ENCODE results near the gene SUN1. TPM values are rescaled to one million over a fixed set of nuclear protein-coding genes. Genes with fewer than 3 reads are reported as not detected.
"Not testable (repeated sequence)": the region's sequence is repeated elsewhere in the genome, so short reads cannot be mapped to it uniquely, and the experiment has no call there.

SUN1 gene
- total RNA-seq, 1 donor from 2014 or later: 207 TPM

DNA sequence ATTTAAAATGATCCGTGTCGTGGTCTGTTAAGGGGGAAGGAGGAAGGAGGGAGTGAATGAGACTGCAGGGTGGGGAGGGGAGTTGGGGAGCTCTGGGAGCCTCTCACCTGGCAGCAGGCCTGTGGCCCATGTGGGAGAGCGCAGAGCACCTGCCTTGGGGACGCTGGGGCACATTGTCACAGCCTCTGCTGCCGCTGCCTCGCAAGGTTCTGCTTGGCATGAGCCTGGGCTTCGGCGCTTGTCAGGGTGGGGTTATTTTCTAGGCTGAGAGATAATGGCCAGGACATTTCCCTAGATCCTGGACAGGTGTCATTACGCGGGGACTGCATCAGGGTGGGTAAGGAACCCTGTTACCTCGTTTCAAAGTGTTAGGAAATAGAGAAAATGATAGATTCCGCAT is 2.2 kb upstream of the SUN1 start:
- intact Hi-C loops (cut with DNase I): no loop called here

GRCh38 chr7:831596-832166 is 595 bp upstream of the SUN1 start:
- ATAC-seq: peak; percentile 86
- intact Hi-C loops (cut with DNase I): no loop called here
- no peak for DNase-seq (ENCODE audit: low spot score)

More for the DNA sequence above, 2.2 kb upstream of the SUN1 start:
- no peak for DNase-seq (ENCODE audit: low spot score)
- ATAC-seq: no peak

DNA sequence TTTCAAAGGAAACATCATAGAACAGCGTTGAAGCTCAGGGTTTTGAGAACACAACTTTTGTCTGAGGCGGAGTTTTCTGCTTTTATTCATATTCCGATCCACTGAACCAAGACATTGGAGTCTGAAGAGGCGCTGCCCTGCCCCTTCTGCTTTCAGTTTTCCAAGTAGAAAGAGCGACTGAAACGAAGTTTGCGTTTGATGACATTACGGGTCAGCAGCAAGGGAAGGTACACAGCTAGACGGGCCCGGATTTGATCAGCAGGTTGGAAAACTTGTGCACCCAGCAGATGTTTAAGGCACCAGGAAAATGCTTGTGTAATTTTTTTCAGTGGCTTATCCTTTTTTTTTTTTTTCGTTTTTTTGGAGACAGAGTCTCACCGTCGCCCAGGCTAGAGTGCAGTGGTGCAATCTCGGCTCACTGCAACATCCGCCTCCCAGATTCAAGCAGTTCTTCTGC is 720 bp downstream of the SUN1 start:
- DNase-seq (ENCODE audit: low spot score) (no peak), ATAC-seq (no peak)
- intact Hi-C loops (cut with DNase I): no loop called here

DNA sequence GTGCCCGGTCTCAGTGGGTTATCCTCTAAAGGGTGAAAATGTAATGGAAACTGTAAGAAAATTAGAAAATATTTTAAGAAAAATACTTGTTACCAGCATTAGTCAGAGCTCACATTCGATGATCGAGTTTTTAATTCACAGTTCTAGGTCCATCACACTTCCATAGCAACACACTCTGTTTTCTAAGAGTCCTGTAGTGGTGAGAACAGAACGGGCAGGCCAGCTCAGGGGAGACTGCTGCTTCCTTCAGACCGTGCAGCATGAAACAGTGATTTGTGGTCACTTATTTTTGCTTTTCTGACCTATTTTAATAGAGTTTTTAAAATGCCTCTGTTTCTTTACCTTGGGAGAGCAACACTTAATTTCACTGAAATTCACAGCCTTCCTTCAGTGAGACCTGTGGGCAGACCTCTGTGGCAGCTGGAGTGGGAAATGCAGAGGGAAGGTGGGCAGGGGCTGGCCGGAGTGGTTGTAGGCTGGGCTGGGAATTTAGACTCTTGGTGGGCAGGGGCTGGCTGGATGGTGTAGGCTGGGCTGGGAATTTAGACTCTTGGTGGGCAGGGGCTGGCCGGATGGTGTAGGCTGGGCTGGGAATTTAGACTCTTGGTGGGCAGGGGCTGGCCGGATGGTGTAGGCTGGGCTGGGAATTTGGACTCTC is 1.5 kb downstream of the SUN1 start:
- DNase-seq (ENCODE audit: low spot score) (no peak), ATAC-seq (no peak)
- intact Hi-C loops (cut with DNase I): no loop called here

DNA sequence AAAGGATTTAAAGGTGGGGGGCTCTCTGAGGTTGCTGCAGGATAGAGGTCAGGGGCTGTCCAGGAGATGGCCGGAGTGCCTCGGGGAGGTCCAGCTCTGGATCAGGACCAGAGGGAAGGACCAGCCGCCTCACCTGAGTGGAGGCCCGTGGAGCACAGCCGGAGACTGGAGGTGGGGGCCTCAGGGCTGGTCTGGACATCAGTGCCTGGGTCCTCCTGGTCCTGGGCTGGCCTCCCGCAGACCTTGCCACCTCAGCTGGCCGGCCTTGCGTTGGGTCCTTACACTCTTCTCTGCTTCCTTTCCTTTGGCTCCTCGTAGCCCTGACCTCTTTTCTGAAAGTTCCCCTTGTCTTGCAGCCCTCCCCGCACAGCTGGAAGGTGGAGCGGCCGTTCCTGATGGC is 2.0 kb downstream of the SUN1 start:
- intact Hi-C loops (cut with DNase I): no loop called here
- ATAC-seq (no peak), DNase-seq (ENCODE audit: low spot score) (no peak)

GRCh38 chr7:835021-835420 is 2.7 kb downstream of the SUN1 start:
- intact Hi-C loops (cut with DNase I): no loop called here
- DNase-seq (ENCODE audit: low spot score): no peak
- no peak for ATAC-seq

- ATAC-seq (no peak), DNase-seq (ENCODE audit: low spot score) (no peak)
- intact Hi-C loops (cut with DNase I): no loop called here
Measured at GRCh38 chr7:835485-836401, 3.5 kb downstream of the SUN1 start.

DNA sequence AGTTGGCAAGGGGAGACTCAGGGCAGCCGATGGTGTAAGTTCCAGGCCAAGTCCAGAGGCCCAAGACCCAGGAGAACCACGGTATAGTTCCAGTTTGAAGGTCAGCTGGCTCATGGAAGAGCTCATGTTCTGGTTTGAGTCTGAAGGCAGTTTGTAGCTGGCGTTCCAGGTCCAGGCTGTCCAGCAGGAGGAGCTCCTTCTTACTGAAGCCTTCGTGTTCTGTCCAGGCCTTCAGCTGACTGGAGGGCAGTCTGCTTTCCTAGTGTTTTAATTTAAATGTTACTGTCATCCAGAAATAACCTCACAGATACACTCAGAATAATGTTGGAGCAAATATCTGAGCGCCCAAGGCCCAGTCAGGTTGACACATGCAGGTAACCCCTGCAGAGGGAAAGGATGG is 4.2 kb downstream of the SUN1 start:
- ATAC-seq: no peak
- intact Hi-C loops (cut with DNase I): no loop called here
- DNase-seq (ENCODE audit: low spot score): no peak

GRCh38 chr7:837001-837400 is 4.7 kb downstream of the SUN1 start:
- intact Hi-C loops (cut with DNase I): no loop called here
- ATAC-seq (no peak), DNase-seq (ENCODE audit: low spot score) (no peak)

DNA sequence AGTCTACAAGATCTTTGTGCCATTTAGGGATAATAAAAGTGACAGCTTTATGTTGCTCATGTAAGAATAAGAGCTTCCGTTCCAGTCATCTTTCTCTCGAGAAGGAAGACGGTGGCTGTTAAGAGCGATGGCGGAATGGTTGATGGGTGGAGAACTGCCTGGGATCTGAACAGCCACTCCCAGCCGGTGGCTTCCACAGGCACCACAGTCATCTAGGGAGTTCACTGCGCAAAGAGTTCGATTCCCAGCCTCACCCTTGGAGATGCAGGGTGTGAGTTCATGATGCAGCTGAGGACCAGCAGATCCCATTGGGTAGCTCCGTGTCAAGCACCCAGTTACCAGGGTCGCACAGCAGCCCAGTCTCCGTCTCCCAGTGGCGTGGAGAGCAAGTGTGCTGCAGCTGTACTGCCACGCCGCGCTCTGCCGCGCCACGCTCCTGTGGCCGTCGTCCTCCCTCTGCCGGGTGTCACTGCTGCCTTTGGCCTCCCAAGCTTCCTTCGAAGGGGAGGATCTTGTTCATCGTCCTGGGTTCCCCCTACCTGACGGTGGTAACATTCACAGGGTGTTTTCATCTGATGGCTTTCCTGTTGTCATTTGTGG is 7.8 kb downstream of the SUN1 start:
- DNase-seq (ENCODE audit: low spot score) (no peak), ATAC-seq (no peak)
- intact Hi-C loops (cut with DNase I): no loop called here

DNA sequence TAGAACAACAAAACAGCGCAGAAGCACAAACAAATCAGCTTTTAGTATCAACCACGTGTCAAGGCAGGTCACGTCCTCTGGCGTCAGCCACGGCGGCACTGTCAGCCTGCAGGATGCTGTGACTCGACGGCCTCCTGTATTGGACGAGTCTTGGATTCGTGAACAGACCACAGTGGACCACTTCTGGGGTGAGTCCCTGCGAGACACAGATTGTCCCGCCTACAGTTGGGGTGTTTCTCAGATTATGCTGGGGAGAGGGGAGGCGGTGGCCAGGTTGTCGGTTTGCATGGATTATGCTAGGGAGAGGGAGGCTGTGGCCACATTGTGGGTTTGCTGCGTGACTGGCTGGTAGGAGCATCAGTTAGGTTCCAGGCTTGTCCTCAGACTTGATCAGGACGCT is 9.7 kb downstream of the SUN1 start:
- intact Hi-C loops (cut with DNase I): loop anchor here (1.0 kb wide), 1 partner anchor 15 kb away; no protein-coding TSS in a partner anchor
- DNase-seq (ENCODE audit: low spot score): no peak
- ATAC-seq: no peak

DNA sequence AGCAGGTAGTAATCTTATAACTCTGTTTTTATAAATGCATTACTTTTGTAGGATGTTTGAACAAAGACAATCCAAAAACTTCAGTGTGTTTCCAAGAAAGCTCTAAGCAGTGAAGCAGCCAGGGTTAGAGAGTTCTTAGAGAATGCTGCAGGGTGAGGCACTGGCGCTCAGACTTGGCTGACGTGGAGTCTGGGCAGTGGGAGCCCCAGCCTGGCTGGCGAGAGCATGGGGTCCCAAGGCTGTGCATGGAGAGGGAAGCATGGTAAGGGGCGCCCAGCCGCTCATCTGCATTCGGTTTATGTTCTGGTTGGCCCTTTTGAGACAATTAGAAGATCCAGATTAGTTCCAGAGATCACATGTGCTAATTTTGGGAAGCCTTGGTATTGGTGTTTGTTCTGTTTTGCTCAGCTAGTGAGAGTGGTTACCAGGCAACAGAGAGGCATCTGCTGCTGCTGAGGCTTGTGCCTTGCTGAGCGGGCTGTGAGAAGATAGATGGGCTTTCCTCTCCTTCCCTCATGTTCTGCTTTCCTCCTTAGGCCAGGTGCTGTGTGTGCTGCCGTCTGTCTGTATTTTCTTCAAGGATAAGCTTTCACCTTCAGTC is 10.3 kb downstream of the SUN1 start:
- intact Hi-C loops (cut with DNase I): no loop called here
- no peak for DNase-seq (ENCODE audit: low spot score)
- no peak for ATAC-seq

DNA sequence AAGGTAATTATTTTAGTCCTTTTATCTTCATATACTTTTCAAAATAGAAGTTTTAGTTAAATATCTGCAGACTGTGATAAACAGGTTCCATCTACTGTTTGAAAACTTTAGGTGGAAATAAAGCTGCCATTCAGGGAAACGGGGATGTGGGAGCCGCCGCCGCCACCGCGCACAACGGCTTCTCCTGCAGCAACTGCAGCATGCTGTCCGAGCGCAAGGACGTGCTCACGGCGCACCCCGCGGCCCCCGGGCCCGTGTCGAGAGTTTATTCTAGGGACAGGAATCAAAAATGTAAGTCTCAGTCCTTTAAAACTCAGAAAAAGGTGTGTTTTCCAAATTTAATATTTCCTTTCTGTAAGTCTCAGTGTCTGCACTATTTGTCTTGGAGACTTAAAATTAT is 11.0 kb downstream of the SUN1 start:
- ATAC-seq (no peak), DNase-seq (ENCODE audit: low spot score) (no peak)
- intact Hi-C loops (cut with DNase I): no loop called here

- DNase-seq (ENCODE audit: low spot score) (no peak), ATAC-seq (no peak)
- intact Hi-C loops (cut with DNase I): no loop called here
Measured at GRCh38 chr7:844043-844442, 11.8 kb downstream of the SUN1 start.

- ATAC-seq (no peak), DNase-seq (ENCODE audit: low spot score) (no peak)
- intact Hi-C loops (cut with DNase I): no loop called here
Measured at GRCh38 chr7:844514-844913, 12.2 kb downstream of the SUN1 start.

GRCh38 chr7:845091-845490 is 12.8 kb downstream of the SUN1 start:
- ATAC-seq (no peak), DNase-seq (ENCODE audit: low spot score) (no peak)
- intact Hi-C loops (cut with DNase I): no loop called here

DNA sequence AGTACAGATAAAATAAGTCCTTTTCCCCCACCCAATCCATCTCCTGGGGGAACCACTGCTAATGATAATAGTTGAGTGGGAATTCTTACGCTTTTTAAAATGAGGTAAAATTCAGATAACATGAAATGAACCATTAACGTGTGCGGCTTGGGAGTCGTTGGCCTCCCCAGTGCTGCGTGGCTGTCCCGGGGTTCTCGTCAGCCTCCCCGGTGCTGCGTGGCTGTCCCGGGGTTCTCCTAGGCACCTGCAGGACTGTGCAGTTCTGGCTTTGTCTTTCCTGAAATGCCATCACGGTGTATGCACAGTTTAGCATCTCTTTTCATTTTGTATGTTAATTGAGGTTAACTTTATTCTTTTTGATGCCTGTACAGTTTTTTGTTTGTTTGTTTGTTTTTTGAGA is 13.5 kb downstream of the SUN1 start:
- intact Hi-C loops (cut with DNase I): no loop called here
- DNase-seq (ENCODE audit: low spot score) (no peak), ATAC-seq (no peak)

DNA sequence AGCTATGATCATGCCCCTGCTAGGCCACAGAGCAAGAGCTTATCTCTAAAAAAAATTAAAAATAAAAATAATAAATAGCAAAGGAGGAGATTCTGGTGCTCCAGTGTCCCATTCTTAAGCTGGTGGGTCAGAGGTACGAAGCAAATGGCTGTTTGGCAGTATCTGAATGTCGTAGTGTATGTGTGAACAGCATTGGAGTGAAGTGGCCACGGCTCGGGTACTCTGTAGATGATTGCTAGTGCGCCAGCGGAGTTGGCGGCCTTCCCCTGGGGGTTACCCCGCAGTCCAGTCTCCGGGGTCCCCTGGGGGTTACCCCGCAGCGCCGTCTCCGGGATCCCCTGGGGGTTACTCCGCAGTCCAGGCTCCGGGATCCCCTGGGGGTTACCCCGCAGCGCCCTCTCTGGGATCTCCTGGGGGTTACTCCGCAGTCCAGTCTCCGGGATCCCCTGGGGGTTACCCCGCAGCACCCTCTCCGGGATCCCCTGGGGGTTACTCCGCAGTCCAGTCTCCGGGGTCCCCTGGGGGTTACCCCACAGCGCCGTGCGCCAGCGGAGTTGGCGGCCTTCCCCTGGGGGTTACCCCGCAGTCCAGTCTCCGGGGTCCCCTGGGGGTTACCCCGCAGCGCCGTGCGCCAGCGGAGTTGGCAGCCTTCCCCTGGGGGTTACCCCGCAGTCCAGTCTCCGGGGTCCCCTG is 14.8 kb downstream of the SUN1 start:
- intact Hi-C loops (cut with DNase I); ATAC-seq; DNase-seq (ENCODE audit: low spot score): not testable (repeated sequence)

DNA sequence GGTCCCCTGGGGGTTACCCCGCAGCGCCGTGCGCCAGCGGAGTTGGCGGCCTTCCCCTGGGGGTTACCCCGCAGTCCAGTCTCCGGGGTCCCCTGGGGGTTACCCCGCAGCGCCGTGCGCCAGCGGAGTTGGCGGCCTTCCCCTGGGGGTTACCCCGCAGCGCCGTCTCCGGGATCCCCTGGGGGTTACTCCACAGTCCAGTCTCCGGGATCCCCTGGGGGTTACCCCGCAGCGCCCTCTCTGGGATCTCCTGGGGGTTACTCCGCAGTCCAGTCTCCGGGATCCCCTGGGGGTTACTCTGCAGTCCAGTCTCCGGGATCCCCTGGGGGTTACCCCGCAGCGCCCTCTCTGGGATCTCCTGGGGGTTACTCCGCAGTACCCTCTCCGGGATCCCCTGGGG is 15.5 kb downstream of the SUN1 start:
- intact Hi-C loops (cut with DNase I): loop anchor here (1.0 kb wide), 1 partner anchor 46 kb away; no protein-coding TSS in a partner anchor
- ATAC-seq; DNase-seq (ENCODE audit: low spot score): not testable (repeated sequence)

All from sciatic nerve (tissue), 2 donors.